ENCODE data around the gene PKN2.
"Not testable (repeated sequence)": the region's sequence is repeated elsewhere in the genome, so short reads cannot be mapped to it uniquely, and the experiment has no call there.

Gene PKN2

DNA sequence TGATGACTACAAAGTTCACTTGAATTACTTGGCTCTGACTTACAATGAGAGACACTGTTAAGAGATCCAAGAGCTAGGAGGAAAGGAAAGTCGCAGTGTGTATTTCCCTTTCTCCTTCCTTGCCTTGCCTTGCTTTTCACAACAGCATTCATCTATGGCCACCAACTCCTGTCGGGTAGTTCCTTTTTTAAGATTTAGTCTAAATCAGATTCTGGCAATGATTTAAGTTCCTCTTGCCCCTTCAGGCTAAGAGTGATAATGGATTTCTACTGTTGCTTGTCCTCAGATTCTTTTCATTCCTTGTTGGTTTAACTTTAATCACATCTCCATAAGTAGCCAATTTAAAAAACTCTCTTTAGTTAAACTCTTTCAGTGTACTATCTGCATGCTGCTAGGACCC lies 115.4 kb downstream of the PKN2 start:
- DNase-seq = no peak

DNA sequence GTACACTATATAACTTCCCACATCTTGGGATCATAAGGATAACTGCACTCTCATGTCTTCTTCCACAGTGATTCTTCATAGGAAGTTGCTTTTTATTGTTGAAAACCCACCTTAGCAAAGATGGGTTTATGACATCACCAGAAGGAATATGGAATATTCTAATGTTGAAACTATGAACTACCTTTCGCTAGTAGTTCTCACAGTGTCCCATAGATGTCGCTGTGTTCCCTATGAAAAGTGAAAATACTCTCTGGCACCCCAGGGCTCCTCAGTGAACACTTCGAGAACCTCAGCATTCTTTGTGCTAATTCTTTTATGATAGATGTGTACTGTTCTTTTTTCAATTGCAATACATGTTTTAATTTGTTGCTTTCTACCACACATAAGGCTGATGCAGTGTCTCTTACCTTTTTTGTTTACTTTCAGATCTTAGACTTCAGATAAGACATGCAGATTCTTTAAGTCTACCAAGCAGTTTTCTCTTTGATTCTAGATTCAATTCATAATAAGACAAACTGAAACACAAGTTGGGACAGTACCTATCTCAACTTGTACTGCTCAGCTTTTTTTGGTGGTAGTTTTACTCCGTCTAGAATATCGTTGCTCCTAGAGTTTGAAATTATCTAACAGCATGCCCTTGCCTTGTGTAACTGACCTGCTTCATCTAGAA lies 116.4 kb downstream of the PKN2 start:
- no peak for DNase-seq

DNA sequence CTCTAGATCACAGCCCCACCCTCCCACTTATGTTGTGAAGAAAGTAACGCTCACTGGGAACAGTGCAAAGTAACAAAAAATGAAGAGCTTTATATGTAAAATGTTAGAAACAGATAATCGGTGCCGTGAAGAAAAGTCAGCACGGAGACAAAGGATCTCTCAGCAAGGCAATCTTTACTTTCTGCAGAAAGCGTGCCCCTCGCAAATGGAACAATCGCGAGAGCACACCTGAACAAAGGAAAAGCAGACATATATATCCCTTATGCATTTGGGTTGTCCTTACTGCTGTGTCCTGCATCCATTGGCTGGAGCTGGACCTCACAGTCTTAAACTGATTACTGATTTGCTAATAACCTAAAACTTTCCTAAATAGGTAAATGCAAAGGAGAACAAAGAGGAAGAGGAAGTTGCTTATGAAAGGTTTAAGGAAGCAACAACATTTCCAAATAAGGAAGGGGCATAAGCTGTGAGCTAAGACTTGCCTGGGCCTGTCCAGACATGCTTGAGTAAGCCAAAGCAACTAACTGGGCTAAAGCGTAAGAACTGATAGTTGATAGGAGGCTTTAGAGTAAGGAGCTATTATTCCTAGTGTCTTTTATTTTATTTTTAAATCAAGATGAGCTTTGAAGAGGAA lies 117.6 kb downstream of the PKN2 start:
- no peak for DNase-seq

DNA sequence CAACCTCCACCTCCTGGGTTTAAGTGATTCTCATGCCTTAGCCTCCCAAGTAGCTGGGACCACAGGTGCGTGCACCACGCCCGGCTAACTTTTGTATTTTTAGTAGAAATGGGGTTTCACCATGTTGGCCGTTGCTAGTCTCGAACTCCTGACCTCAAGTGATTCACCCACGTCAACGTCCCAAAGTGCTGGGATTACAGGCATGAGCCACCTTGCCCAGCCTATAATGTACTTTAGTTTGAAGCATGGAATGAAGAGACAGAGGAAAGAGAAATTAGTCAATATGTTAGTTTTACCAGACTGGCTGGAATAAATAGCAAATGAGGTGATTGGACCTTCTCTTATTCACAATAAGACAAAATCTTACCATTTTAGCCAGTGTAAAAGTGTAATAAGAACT lies 118.3 kb downstream of the PKN2 start:
- no peak for DNase-seq

DNA sequence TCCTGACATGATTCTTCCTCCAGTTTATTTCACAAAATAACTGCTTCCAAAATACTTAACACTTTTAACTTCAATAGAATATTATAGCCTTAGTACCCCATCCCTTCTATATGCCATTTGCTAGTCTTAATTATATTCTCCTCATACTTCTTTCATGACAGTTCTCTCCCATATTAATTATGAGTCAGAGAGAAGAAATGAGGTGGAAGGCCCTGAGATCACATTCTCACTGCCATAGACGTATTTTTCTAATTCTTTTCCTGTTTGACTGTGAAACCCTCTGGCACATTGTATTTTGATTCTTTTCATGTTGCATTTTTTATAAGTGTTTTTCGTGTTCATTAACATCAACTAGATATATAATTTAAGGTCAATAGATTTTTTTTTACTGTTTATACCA lies 118.9 kb downstream of the PKN2 start:
- no peak for DNase-seq

DNA sequence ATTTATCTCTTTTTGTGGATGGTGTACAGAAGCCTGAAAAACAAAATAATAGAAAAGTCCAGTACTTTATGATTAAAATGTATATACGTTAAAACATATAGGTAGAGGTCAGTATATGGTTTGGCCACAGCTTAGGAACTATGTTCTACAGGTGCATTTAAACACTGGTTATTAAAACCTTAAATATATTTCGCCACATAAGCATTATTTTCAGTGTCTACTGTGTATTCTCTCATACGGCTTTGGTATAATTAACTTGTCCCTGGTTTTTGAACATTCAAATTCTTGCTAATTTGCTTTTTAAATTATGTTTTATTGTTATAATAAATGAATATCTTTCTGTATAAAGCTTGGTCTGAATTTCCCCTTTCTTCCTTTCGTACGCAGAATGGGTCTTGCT lies 119.4 kb downstream of the PKN2 start:
- DNase-seq = no peak

DNA sequence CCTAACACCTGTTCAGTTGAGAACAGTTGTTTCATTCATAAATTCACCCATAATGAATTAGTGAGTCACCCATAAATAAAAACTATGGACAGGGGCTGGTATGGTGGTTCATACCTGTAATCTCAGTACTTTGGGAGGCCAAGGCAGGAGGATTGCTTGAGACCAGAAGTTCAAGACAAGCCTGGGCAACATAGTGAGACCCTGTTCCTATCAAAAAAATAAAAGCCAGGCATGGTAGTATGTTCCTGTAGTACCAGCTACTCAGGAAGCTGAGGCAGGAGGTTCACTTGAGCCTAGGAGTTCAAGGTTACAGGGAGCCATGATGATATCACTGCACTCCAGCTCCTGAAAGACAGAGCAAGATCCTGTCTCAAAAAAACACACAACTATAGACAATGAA lies 128.3 kb downstream of the PKN2 start:
- DNase-seq = no peak

DNA sequence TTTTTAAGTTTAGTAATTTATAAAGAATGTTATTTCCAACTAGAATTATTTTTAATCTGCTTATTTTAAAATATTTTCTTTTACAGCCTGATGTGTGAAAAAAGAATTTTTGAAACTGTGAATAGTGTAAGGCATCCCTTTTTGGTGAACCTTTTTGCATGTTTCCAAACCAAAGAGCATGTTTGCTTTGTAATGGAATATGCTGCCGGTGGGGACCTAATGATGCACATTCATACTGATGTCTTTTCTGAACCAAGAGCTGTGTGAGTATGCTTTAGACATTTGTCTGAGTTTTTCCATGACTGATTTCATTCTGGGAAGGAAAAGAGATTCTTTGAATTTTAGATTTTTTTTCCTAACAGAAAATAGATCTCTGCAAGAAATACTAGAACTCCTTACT lies 129.4 kb downstream of the PKN2 start:
- DNase-seq = no peak

DNA sequence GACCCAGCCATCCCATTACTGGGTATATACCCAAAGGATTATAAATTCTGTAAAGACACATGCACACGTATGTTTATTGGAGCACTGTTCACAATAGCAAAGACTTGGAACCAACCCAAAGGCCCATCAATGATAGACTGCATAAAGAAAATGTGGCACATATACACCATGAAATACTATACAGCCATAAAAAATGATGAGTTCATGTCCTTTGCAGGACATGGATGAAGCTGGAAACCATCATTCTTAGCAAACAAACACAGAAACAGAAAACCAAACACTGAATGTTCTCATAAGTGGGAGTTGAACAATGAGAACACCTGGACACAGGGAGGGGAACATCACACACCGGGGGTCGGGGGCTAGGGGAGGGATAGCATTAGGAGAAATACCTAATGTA lies 135.6 kb downstream of the PKN2 start:
- not testable (repeated sequence) for DNase-seq

DNA sequence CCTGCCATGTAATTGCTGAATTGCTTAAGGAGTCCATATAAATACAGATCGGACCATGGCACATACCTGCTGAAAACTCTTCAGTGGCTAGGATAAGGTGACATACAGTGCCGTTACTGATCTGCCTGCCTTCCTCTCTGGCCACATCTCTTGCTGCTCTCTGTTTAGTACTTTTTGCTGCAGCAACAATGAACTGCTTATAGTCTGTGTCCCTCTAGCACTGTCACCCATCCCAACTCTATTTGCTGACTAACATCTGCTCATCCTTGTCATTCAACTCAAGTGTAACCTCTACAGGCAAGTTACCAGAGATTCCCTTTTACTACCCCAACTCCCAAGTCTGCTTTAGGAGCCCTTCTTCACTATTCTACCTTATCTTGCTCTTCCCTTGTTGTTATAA lies 141.6 kb downstream of the PKN2 start:
- DNase-seq = no peak

DNA sequence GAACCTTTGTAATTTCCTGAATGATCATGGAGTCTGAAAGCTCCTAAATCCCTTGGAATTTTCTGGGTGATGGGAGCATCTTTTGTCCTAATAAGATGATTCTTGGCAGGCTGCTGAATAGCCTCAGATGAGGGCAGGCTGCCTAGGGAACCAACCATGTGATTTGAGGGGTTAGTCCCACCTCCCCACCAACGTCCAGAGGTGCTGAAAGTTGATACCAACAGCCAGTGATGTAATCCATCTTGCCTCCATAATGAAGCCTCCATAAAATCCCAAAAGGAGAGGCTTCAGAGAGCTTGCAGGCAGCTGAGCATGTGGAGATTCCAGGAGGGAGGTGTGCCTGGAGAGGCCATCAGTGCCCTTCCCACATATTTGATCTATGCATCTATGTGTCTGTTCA lies 163.6 kb downstream of the PKN2 start:
- DNase-seq = no peak

DNA sequence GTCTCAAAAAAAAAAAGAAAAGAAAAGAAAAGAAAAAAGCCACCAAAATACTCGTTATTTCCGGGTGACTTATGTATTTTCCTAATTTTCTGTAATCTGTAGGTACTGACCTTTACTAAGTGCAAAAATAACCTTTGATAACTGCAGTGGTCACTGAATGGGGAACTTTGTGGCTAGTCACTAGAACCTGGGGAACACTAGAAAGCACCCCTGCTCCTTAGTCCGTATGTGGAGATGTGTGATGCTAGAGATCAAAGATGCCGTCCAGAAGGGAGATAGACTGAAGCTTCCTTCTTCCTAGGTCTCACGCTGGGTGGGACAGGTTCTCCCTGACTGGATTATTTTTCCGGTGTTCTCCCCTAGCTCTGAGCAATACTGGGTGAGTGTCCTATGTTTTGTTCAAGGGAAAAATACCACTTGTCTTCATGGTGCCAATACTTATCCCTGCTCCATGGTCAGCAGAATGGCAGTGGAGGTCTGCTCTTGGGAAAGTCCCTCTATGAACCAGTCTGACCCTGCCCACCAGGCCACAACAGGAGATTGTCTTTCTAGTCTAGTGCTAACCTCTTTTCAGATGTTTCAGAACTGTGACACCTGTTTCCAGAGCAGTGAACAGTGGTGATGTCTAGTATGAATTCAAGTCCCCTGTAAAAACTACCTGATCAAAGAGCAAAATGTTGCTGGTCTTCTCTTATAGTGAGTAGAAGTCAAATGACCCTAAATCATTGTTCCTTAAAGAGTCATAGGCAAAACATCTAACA lies 167.4 kb downstream of the PKN2 start:
- no peak for DNase-seq

DNA sequence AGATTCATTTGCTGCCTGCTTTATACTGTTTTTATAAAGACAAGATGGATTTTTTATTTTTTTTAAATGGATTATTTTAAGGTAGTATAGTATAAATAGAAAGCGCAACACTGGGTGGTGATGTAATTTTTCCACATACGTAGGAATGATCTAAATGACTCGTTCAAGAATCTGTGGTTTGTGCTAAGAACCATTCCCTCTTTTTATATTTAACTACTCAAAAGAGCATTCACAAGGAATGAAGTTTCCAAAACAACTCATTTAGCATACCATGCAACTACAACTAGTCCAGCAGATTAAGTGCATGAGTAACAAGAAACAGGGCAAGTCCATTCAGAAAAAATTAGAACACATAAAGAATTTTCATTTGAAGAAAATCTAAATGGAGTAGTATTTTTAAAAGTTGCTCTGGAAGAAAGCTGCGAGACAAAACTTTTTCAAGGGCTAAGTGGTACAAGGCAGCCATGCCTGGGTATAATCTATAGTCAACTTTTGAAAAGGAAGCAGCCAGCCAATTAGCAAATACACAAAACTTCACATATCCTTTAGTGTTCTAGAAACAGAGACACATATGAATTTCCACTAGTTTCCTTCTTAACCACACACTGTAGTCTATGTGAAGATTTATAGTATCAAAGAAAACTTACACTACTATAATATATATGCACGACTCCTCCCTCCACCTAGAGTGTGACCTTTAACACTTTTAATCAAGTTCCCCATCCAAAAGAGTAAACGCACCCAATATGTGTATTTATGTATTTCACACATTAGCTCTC lies 183.9 kb downstream of the PKN2 start:
- no peak for DNase-seq

DNA sequence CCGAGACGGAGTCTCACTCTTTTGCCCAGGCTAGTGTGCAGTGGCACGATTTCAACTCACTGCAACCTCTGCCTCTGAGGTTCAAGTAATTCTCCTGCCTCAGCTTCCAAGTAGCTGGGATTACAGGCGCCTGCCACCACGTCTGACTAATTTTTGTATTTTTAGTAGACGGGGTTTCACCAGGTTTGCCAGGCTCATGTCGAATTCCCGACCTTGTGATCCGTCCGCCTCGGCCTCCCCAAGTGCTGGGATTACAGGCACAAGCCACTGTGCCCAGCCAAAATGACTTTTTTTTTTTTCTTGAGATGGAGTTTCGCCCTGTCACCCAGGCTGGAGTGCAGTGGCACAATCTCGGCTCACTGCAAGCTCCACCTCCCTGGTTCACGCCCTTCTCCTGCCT lies 185.6 kb downstream of the PKN2 start:
- not testable (repeated sequence) for DNase-seq

DNA sequence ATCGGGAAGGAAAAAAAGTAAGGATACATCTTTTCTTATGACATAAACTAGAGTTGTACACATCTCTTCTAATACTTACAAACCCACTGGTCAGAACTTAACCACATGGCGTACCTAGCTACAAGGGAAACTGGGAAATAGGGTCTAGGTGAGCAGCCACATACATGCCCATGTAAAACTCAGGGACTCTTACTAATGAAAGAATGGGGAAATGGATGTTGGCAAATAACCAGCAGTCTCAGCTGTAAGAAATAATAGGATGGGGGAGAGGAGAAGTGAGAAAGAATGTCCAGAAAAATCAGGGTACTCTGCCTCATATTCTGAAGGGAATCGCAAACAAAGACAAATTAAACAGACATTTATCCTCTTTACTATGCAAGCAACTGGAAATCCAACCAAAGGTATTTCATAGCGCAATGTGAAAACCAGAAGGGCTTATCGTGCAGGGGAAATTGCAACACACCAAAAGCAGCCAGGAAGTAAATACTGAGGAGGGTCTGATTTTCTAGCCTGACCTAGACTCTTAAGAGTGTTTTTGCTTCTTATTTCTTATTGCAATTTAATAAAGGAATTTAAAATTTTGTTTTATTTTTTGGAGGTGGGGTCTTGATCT lies 189.8 kb downstream of the PKN2 start:
- DNase-seq = no peak

DNA sequence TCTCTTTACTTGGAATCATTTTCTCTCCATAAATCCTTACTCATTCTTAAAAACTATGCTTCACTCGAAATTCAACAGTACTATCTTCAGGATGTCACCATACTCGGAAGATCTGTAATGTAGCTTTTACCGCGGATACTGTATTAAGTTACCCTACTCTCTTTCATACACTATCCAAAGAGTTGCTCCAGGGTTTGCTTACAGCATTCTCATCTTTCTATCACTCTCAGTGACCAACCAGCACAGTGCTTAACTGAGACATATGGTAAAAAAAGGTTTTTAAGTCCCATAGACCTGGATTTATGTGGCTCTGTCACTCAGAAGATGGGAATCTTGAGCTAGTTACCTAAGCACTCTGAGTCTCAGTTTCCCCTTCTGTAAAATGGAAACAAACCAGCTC lies 191.5 kb downstream of the PKN2 start:
- DNase-seq = no peak

DNA sequence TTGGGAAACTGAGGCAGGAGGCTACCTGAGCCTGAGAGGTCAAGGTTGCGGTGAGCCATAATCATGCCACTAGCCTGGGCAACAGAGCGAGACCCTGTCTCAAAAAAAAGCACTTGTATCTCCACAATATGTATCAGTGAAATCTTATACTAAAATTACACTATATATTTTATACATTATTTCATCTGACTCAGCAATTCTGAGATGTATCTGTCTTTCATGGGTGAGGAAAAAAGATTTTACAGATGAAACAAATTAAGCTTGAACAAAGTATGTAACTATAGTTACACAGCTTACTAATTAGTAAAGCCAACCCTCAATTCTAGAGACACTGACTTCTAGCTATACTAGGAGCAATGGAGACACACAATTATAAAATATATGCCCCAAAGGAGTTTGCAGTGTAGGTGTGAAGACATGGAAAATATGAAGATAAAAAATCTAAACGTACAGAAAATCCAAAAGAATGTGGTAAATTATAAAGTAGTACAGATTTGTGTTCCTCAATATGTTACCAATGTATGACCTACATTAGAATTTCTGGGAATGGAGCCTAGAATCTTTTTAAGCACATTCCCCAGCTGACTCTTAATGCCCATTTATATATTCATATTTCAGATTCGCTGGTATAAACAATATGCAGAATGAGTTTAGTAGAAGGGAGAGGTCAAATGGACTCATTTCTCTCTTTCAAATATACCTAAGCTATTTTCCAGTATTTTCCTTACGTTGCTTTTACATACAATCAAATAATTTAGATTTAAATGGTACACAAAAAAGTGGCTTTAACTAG lies 192.7 kb downstream of the PKN2 start:
- DNase-seq = no peak

DNA sequence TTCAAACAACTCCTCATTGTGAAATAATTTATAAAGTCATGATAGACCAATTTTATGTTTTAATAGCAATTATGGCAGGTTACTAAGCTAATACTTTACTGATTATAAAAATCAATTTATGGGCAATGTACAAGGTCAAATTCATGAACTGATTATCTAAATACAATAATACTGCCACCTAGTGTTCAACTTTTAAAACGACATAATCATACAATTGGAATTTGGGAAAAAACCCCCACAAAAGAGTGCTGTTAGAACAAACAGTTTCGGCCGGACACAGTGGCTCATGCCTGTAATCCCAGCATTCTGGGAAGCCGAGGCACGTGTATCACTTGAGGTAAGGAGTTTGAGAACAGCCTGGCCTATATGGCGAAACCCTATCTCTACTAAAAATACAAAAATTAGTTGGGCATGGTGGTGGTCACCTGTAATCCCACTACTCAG lies 193.3 kb downstream of the PKN2 start:
- peak in 1 of 2 donors; percentile 9 for DNase-seq

DNA sequence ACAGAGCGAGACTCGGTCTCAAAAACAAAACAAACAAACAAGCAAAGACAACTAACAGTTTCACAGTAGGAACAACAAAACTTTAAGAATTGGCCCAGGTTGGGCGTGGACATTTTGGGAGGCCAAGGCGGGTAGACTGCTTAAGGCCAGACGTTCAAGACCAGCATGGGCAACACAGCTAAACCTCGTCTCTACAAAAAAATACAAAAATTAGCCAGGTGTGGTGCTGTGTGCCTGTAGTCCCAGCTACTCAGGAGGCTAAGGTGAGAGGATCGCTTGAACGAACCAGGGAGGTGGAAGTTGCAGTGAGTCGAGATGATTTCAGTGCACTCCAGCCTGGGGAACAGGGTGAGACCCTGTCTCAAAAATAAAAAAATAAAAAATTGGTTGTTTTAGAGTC lies 193.8 kb downstream of the PKN2 start:
- DNase-seq = no peak

DNA sequence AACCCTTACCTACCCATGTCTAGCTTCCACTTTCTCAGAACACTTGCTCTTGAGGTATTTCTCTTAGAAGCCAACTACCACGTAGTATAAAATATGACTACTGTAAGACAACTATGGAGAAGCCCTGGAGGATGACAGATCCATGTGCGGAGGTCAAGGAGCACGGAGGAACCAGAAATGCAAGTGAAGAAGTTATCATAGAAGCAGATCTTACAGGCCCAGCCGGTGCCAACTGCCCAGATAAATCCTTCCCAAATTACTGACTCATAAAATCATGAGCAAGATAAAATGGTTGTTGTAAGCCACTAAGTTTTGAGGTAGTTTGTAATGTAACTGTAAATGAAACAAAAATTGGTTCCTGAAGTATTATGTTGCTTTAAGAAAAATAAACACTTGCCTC lies 194.7 kb downstream of the PKN2 start:
- DNase-seq = no peak

DNA sequence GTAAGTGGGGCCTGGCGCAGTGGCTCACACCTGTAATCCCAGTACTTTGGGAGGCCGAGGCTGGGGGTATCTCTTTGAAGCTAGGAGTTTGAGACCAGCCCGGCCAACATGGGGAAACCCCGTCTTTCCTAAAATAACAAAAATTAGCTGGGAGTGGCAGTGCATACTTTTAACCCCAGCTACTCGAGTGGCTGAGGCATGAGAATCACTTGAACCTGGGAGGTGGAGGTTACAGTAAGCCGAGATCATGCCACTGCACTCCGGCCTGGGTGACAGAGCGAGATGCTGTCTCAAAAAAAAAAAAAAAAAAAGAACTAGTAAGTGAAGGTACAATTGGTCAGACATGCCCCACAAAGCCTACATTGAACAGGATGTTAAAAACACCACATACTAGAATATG lies 196.6 kb downstream of the PKN2 start:
- DNase-seq = not testable (repeated sequence)

DNA sequence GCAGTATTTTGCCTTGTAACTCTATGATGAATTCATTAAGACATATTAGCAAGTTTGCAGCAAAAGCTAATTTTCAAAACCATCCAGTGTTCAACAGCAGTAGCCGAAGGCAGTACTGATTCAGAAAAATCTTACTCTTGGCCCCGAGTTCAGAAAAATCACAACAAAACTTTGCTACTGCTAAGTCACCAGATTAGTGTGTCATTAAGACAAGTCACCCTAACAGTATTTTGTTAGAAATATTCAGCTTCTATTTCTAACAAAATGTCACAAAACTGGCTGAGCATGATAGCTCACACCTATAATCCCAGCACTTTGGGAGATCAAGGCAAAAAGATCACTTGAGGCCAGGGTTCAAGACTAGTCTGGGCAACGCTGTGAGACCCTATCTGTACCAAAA lies 199.1 kb downstream of the PKN2 start:
- no peak for DNase-seq
